Naive thymus-derived CD4-positive, alpha-beta T cell (primary cell): ENCODE measurements around the gene TXNRD2. TPM values are rescaled to one million over a fixed set of nuclear protein-coding genes. Genes with fewer than 3 reads are reported as not detected.
A peak's percentile ranks its signal among the peaks of the same experiment; 100 is the strongest.

ENCODE experiments used
- ATAC-seq: fragments of 150-1000 bp; cut with Tn5 transposase; 2 replicates; pipeline ENCODE4 v1.10.0; 2021; ENCODE audit warnings: mild to moderate bottlenecking, moderate library complexity
- CTCF ChIA-PET: fragments of 350-600 bp; sonication (Branson Sonifier 250); formaldehyde crosslinking; loops from one replicate; lab custom pipeline; 2021; ENCODE audit warnings: antibody characterized with exemption; lab: Charles Lee
- POLR2A ChIA-PET: fragments of 350-600 bp; sonication (Branson Sonifier 250); formaldehyde crosslinking; loops from one replicate; lab custom pipeline; 2021; ENCODE audit warnings: antibody characterized with exemption, inconsistent platforms; lab: Charles Lee
- DNase-seq, 9 donors: peaks; one replicate each; pipeline versions ENCODE4 v3.0.0 to v3.0.0-alpha.2; 2020 to 2022; ENCODE audit warnings: mixed read lengths in 1 of 9
- H3K27ac ChIP-seq: one replicate; pipeline ENCODE4 v1.7.0; 2013; ENCODE audit warnings: mild to moderate bottlenecking, low read depth, low read length, moderate library complexity
- H3K27me3 ChIP-seq, 2 donors: one replicate each; pipeline ENCODE4 v1.7.0; 2013; ENCODE audit warnings: low read length in 2 of 2, mild to moderate bottlenecking in 2 of 2, moderate library complexity in 2 of 2; ENCODE audit not compliant: control insufficient read depth in 2 of 2, insufficient read depth in 2 of 2
- H3K36me3 ChIP-seq, 3 experiments: 1 replicate in 2 of 3; 2 replicates in 1 of 3; pipeline ENCODE4 v1.7.0; 2013; ENCODE audit warnings: low read length in 3 of 3, mild to moderate bottlenecking in 3 of 3, moderate library complexity in 1 of 3; ENCODE audit not compliant: insufficient read depth in 3 of 3, control insufficient read depth in 2 of 3
- H3K4me1 ChIP-seq, 2 donors: one replicate each; pipeline ENCODE4 v1.7.0; 2013; ENCODE audit warnings: low read length in 2 of 2, mild to moderate bottlenecking in 2 of 2, moderate library complexity in 1 of 2; ENCODE audit not compliant: control insufficient read depth in 2 of 2, insufficient read depth in 2 of 2
- H3K4me3 ChIP-seq: 2 replicates; pipeline ENCODE4 v1.7.0; 2013; ENCODE audit warnings: mild to moderate bottlenecking, low read length
- H3K9me3 ChIP-seq, 3 experiments: 1 replicate in 2 of 3; 2 replicates in 1 of 3; pipeline ENCODE4 v1.7.0; 2013; ENCODE audit warnings: low read length in 3 of 3; ENCODE audit not compliant: control insufficient read depth in 2 of 3
- H3K27ac Mint-ChIP-seq, 9 donors: one replicate each; pipeline ENCODE4 v1.8.0; 2020 to 2022; ENCODE audit warnings: mixed read lengths in 9 of 9, mild to moderate bottlenecking in 8 of 9, moderate library complexity in 5 of 9, inconsistent platforms in 2 of 9
- H3K27me3 Mint-ChIP-seq, 5 donors: one replicate each; pipeline ENCODE4 v1.8.0; 2021 to 2022; ENCODE audit warnings: mixed read lengths in 5 of 5, mild to moderate bottlenecking in 1 of 5
- H3K36me3 Mint-ChIP-seq, 5 donors: one replicate each; pipeline ENCODE4 v1.8.0; 2020 to 2022; ENCODE audit warnings: mixed read lengths in 5 of 5, mild to moderate bottlenecking in 3 of 5, inconsistent platforms in 1 of 5
- H3K4me1 Mint-ChIP-seq, 7 donors: one replicate each; pipeline ENCODE4 v1.8.0; 2020 to 2022; ENCODE audit warnings: mixed read lengths in 7 of 7, mild to moderate bottlenecking in 3 of 7, inconsistent platforms in 1 of 7
- H3K4me3 Mint-ChIP-seq, 10 donors: one replicate each; pipeline ENCODE4 v1.8.0; 2020 to 2022; ENCODE audit warnings: mild to moderate bottlenecking in 10 of 10, mixed read lengths in 10 of 10, moderate library complexity in 6 of 10, inconsistent platforms in 2 of 10
- H3K9me3 Mint-ChIP-seq, 11 donors: one replicate each; pipeline ENCODE4 v1.8.0; 2020 to 2022; ENCODE audit warnings: mixed read lengths in 11 of 11, mild to moderate bottlenecking in 4 of 11, inconsistent platforms in 1 of 11, moderate library complexity in 1 of 11
- intact Hi-C, 2 donors: fragments of 100-400 bp; cut with micrococcal nuclease; formaldehyde crosslinking; loops; one replicate each; pipeline ENCODE4 v1.15.1; 2023
- polyA plus RNA-seq, 2 donors: library from polyadenylated mRNA; unstranded; fragments of 300-500 nt; fragmentation: Illumina TruSeq; gene quantifications; one replicate each; pipeline ENCODE4 v1.2.3, GENCODE V29; 2021
- total RNA-seq, 6 experiments: library from RNA in 5 of 6; stranded (reverse) in 5 of 6; gene quantifications; 1 replicate in 5 of 6; 2 replicates in 1 of 6; pipeline ENCODE4 v1.2.3 and lab custom pipeline; 2021 to 2026

TXNRD2 gene
- total and polyA plus RNA-seq, 7 experiments from 2014 or later, result 14.0 to 39.0 (median 26.1) TPM

DNA sequence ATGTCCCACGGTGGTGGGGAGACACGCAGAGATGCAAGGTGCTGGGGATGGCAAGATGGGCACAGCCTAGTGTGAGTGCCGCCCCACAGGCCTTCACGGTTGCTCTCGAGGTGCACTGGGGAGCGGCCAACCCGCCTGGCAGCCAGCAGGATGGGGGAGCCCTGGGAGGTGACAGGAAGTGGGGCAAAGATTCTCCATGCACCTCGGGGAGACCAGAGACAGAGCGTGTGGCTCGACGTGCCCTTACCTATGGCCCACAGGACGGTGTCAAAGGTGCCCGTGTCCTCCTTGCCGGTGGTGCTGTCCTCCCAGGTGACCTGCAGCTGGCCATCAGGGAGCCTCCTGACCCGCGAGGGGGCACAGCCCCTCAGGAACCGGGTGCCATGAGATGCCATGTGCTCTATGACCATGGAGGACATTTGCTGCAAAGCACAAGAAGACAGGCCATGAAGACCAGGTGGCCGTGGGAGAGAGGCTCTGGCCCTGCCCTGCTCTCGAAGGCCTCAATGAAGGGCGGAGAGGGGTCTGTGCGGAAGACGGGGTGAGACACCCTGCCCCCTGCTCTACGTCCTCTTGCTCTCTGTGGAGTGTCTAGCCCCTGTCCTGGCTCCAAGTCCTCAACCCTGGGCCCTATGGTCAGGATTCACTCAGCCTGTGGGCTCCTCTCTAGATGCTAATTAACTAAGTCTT lies 46.3 kb downstream of the TXNRD2 start:
- no peaks in the 10 kb centered on the region for H3K27me3 Mint-ChIP-seq
- intact Hi-C loops, result no loop called here
- peaks cover 29 to 73% (median 73%) of the 10 kb centered on the region in 7 donors for H3K4me1 Mint-ChIP-seq
- no peak overlapping the region for H3K4me3 ChIP-seq
- ChIA-PET CTCF (interaction anchor here (1.2 kb wide), 1 partner anchor 10 kb away, joined by 3 read pairs; no protein-coding TSS in a partner anchor), POLR2A (interaction anchor here (0.9 to 2.5 kb wide), 3 partner anchors 12 to 44 kb away, joined by 3 to 20 read pairs (median 6); partner anchors contain the start of genes GNB1L and RTL10)
- peak overlapping the region in 8 of 9 donors; percentile 59 to 100 (median 92) for H3K27ac Mint-ChIP-seq
- no peak for ATAC-seq
- no peaks in the 10 kb centered on the region for H3K9me3 ChIP-seq
- H3K4me3 Mint-ChIP-seq, result peak overlapping the region in 8 of 10 donors; percentile 16 to 61 (median 43)
- H3K4me1 ChIP-seq, result peaks cover 30 to 72% of the 10 kb centered on the region in 2 donors
- no peaks in the 10 kb centered on the region for H3K9me3 Mint-ChIP-seq
- peak overlapping the region; percentile 6 for H3K27ac ChIP-seq
- DNase-seq, result peak in 2 of 9 donors; percentile 23 to 26
- H3K27me3 ChIP-seq, result no peaks in the 10 kb centered on the region
- peaks cover 0 to 14% (median 3%) of the 10 kb centered on the region in 5 donors for H3K36me3 Mint-ChIP-seq
- peaks cover 0 to 9% (median 2%) of the 10 kb centered on the region in 3 experiments for H3K36me3 ChIP-seq

DNA sequence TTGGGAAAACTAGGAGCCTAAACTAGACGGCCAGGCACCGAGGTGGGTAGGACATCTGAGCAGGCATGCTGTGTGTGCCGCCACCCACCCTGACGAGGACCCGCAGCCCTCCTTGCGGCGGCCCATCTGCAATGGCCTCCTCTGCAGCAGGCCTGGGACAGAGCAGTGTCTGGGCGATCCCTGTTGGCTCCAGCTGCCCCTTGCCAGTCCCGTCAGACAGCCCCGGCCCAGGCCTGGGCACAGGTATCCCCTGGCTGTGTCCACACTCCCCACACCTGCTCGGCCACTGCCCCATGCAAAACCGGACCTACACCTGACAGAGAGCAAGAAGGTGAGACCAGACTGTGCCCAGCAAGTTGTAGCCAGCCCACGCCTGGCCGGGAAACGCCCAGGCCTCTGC lies 48.3 kb downstream of the TXNRD2 start:
- intact Hi-C loops, result loop anchor here (5.0 kb wide), 5 partner anchors 126 to 786 kb away; no protein-coding TSS in a partner anchor
- Mint-ChIP-seq H3K27me3 (no peaks in the 10 kb centered on the region), H3K36me3 (peaks cover 0 to 7% (median 0%) of the 10 kb centered on the region in 5 donors), H3K9me3 (no peaks in the 10 kb centered on the region), H3K4me3 (peak overlapping the region in 9 of 10 donors; percentile 16 to 91 (median 83)), H3K27ac (peak overlapping the region in 8 of 9 donors; percentile 94 to 100 (median 99)), H3K4me1 (peaks cover 32 to 88% (median 77%) of the 10 kb centered on the region in 7 donors)
- no peak for DNase-seq
- H3K4me1 ChIP-seq, result peaks cover 30 to 88% of the 10 kb centered on the region in 2 donors
- no peaks in the 10 kb centered on the region for H3K9me3 ChIP-seq
- peak overlapping the region; percentile 84 for H3K27ac ChIP-seq
- peaks cover 0 to 2% (median 0%) of the 10 kb centered on the region in 3 experiments for H3K36me3 ChIP-seq
- POLR2A ChIA-PET, result interaction anchor here (3.8 to 9.7 kb wide), 2 partner anchors 18 to 38 kb away, joined by 28 to 154 read pairs; partner anchors contain the start of genes GNB1L and RTL10
- no peak for ATAC-seq
- no peak overlapping the region for H3K4me3 ChIP-seq
- H3K27me3 ChIP-seq, result no peaks in the 10 kb centered on the region
- CTCF ChIA-PET, result no interaction called here

DNA sequence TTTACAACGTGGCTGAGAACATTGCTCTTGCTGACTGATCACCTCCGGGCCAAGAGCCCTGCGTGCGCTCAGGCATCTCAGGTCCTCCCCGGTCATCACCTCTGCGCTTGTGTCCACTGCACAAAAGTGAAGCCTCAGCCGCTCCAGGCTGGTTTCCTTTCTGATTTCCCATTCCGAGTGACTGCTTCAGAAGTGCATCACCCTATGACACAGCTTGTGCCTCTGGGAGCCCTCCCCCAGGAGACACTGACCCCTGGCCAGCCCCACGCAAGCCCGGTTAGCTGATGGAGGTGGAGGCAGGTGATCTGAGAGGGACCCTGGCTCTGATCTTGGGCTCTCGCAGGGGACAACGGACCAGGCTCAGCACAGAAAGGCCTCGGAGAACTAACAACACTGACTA lies 48.7 kb downstream of the TXNRD2 start:
- peaks cover 32 to 92% (median 81%) of the 10 kb centered on the region in 7 donors for H3K4me1 Mint-ChIP-seq

DNA sequence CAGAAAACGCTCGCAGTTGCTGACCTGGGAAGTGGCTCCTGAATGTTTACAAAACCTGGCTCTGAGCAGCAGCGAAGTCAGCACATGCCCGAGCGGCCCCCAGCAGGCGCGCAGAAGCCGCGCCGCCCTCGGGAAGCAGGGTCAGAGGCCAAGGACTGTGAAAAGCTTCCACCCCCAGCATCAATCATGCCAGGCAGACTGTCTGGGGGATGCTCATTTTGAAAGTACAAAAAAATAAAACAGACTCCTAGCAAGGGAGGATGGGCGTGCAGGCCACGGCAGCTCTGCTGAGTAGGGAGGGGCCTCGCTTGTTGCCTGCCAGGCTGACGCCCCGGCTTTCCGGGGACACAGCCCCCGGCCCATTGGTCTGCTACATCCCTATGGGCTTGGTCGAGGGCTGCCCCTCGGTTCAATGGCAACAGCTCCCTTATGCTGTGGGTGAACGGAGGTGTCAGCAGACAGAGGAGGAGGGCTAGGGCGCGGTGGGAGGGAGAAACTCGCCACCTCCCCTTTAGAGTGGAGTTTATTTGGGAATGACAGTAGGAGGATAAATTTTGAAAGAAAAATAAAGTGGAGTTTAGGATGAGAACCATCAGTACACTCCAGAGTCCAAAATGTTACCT lies 49.2 kb downstream of the TXNRD2 start:
- no peaks in the 10 kb centered on the region for H3K9me3 Mint-ChIP-seq

More for the DNA sequence above, 48.7 kb downstream of the TXNRD2 start:
- Mint-ChIP-seq H3K9me3 (no peaks in the 10 kb centered on the region), H3K4me3 (peak overlapping the region in 9 of 10 donors; percentile 47 to 91 (median 85)), H3K36me3 (peaks cover 0 to 7% (median 0%) of the 10 kb centered on the region in 5 donors), H3K27me3 (no peaks in the 10 kb centered on the region), H3K27ac (peak overlapping the region; percentile 38 to 100 (median 99))
- Histone ChIP-seq H3K9me3 (no peaks in the 10 kb centered on the region), H3K36me3 (peaks cover 0 to 2% (median 0%) of the 10 kb centered on the region in 3 experiments), H3K27ac (peak overlapping the region; percentile 84), H3K4me1 (peaks cover 30 to 93% of the 10 kb centered on the region in 2 donors), H3K4me3 (no peak overlapping the region), H3K27me3 (no peaks in the 10 kb centered on the region)
- ChIA-PET POLR2A (interaction anchor here (1.1 to 9.7 kb wide), 6 partner anchors 18 to 572 kb away, joined by 3 to 154 read pairs (median 8); partner anchors contain the start of genes GNB1L and RTL10), CTCF (interaction anchor here (1.0 to 3.4 kb wide), 5 partner anchors 13 to 162 kb away, joined by 3 to 16 read pairs (median 5); partner anchors contain the start of genes GNB1L and RTL10)
- no peak for ATAC-seq
- DNase-seq, result no peak
- intact Hi-C loops, result loop anchor here (5.0 kb wide), 5 partner anchors 126 to 786 kb away; no protein-coding TSS in a partner anchor

DNA sequence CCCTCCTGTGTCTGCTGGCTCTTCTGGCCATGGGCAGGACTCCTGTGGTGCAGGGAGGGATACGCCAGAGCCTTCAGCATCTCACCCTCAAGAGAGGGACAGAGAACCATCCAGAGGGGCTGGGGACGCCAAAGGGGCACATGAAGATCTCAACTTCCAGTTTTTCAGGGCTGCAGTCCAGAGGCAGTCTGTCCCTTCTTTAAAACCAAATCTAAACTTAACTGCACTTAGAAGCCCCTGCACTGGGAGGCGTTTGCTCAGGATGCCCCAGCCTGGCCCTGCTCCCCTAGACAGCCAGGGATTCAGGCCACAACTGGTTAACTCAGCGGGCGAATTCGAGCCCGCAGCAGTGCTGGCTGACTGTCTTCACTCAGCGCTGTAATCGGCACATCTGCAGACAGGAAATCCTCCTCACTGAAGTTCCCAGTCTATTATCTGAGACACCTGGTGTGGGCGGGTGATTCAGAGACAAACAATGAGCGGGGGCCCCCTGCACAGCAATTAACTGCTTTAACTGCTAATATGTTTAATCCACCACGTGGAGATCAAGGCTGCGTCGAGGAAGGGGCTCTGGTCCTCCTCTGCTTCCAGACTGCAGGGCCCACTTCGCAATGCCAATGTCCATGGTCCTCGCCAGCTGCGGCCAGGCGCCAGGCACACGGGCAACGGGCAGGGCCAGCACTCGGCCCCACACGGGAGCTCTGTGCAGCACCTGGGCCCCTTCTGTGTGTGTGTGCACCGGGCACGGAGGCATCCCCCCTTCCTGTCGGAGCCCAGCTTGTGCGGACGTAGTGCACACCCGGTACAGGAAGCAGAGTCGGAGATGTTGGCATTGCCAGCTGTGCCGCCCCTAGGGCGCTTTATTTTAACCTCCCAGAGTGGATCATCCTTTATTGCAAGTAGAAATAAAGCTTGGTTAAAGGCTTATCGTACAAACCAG lies 50.0 kb downstream of the TXNRD2 start:
- intact Hi-C loops, result loop anchor here (1.0 to 5.0 kb wide), 11 partner anchors 17 to 784 kb away; partner anchors contain the start of genes COMT (in 1 of the 2), GNB1L (in 1 of the 2), RTL10 (in 1 of the 2) and TXNRD2 (in 1 of the 2)
- H3K4me3 Mint-ChIP-seq, result peak overlapping the region; percentile 80 to 91 (median 86)
- peak; percentile 90 for ATAC-seq
- peak overlapping the region; percentile 92 to 100 (median 99) for H3K27ac Mint-ChIP-seq
- Histone ChIP-seq H3K4me1 (peaks cover 35 to 96% of the 10 kb centered on the region in 2 donors), H3K27ac (peak overlapping the region; percentile 84), H3K27me3 (no peaks in the 10 kb centered on the region), H3K9me3 (no peaks in the 10 kb centered on the region), H3K36me3 (no peaks in the 10 kb centered on the region), H3K4me3 (peak overlapping the region; percentile 67)
- ChIA-PET CTCF (interaction anchor here (1.0 to 3.4 kb wide), 9 partner anchors 12 to 161 kb away, joined by 3 to 16 read pairs (median 5); partner anchors contain the start of genes GNB1L and RTL10), POLR2A (interaction anchor here (0.6 to 9.7 kb wide), 19 partner anchors 8 to 677 kb away, joined by 3 to 154 read pairs (median 4); partner anchors contain the start of genes GNB1L and RTL10)
- H3K36me3 Mint-ChIP-seq, result peaks cover 0 to 5% (median 0%) of the 10 kb centered on the region in 5 donors
- H3K4me1 Mint-ChIP-seq, result peaks cover 37 to 96% (median 84%) of the 10 kb centered on the region in 7 donors
- peak; percentile 39 to 89 (median 86) for DNase-seq
- no peaks in the 10 kb centered on the region for H3K9me3 Mint-ChIP-seq
- no peaks in the 10 kb centered on the region for H3K27me3 Mint-ChIP-seq

More for the DNA sequence above, 49.2 kb downstream of the TXNRD2 start:
- H3K27ac ChIP-seq, result peak overlapping the region; percentile 84
- Mint-ChIP-seq H3K27me3 (no peaks in the 10 kb centered on the region), H3K4me3 (peak overlapping the region; percentile 80 to 91 (median 86)), H3K36me3 (peaks cover 0 to 6% (median 0%) of the 10 kb centered on the region in 5 donors), H3K4me1 (peaks cover 35 to 96% (median 84%) of the 10 kb centered on the region in 7 donors), H3K27ac (peak overlapping the region; percentile 92 to 100 (median 99))
- H3K4me3 ChIP-seq, result peak overlapping the region; percentile 67
- peaks cover 30 to 96% of the 10 kb centered on the region in 2 donors for H3K4me1 ChIP-seq
- H3K9me3 ChIP-seq, result no peaks in the 10 kb centered on the region
- ChIA-PET POLR2A (interaction anchor here (0.8 to 9.7 kb wide), 13 partner anchors 9 to 573 kb away, joined by 3 to 154 read pairs (median 4); partner anchors contain the start of genes GNB1L and RTL10), CTCF (interaction anchor here (1.0 to 3.4 kb wide), 8 partner anchors 13 to 162 kb away, joined by 3 to 16 read pairs (median 5); partner anchors contain the start of genes GNB1L and RTL10)
- intact Hi-C loops, result loop anchor here (5.0 kb wide), 5 partner anchors 125 to 785 kb away; no protein-coding TSS in a partner anchor
- ATAC-seq (peak; percentile 52), DNase-seq (peak in 7 of 9 donors; percentile 52 to 71 (median 61))
- H3K36me3 ChIP-seq, result no peaks in the 10 kb centered on the region
- no peaks in the 10 kb centered on the region for H3K27me3 ChIP-seq
